Measurements from ENCODE around the gene CD1C.
"Not testable (repeated sequence)": the region's sequence is repeated elsewhere in the genome, so short reads cannot be mapped to it uniquely, and the experiment has no call there.

The CD1C gene

DNA sequence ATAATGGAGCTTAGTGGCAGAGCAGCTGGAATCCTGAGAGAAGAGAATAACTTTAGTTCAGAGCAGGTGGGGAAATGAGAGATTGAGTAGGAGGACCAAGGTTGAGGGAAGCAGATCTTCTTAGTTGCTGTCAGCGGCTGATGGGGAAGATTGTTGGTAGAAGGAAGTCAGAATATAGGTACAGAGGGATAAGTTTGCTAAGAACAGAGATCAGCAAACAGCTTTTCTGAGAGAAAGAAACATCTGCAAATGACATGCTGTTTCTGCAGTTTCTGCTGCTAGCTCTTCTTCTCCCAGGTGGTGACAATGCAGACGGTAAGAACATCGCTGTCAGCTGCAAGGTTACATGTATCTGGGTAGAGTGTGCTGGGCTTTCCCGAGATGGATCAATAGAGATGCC lies at the start of gene CD1C:
Gene CD1C (plus strand): TSS at position 113 of the 400 bp plus-strand sequence. CDS start 142 bp downstream, at position 255.
- DNase-seq (ENCODE audit: low read depth in 2 of 2), result no peak

DNA sequence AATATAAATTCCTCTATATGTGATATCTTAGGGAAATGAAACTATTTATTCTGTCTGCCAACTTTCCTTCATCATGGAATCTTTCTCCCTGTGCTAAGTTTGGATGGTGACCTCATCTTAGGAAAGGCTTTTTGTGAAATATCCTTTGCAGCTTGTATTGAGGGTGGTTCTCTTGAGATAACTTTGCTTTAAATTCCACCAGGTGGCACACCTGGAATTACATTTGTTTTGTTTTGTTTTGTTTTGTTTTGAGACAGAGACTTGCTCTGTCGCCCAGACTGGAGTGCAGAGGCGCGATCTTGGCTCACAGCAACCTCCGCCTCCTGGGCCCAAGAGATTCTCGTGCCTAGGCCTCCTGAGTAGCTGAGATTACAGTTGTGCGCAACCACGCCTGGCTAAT lies 43.1 kb upstream of the CD1C start:
- no peak for DNase-seq (ENCODE audit: low read depth in 2 of 2)

DNA sequence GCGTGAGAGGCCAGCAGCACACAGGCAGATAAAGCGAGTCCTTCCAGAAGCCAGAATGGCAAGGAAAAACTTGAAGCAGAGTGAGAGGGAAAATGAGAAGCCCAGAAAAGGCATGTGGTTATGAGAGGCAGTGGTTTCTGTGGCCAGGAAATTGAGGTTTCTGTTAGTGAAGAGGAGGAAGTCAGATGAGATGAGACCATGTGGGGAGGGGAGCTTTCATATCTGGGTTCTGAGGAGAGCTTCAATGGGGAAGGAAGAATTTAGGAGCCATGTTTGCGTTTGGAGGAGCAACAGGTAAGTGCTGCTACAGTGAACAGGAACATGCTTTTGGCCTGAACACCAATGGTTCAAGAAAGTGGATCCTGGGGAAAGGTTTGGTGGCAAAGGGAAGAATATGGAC lies 41.6 kb upstream of the CD1C start:
- no peak for DNase-seq (ENCODE audit: low read depth in 2 of 2)

DNA sequence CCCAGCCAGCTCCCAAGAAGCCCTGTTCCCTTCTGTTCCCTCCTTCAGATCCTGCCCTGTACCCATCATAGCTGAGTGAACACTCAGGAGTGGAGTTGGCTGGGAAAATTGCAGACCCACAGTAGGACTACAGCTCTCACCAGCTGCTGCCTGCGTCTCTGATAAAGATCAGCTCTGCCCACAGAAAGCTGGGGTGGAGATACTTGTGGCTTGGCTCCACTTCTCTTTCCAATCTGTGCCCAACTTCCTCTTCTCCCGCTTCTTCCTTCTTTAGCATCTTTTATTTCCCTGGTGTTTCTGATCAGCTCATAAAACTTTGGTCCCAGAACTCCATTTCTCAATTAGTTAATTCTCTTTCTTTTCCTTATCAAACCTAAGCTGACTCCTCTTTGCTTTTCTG lies 41.0 kb upstream of the CD1C start:
- no peak for DNase-seq (ENCODE audit: low read depth in 2 of 2)

DNA sequence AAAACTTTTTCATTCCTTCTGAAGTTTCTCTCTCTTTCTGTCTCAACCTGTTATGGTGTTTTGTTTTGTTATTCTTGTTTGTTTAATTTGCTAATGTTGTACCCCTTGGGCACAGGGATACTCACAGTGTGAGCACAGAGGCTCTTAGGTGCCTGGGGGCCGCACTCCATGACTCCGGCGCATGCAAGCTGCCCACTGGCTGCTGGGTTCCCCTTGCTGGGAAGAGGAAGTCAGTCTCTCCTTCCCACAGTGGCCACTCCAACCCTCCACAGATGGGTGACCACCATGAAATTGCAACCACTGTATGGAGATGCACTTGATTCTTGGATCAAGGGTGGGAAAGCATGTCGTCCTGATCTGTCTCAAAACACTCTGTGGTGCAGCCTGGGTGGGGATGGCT lies 40.1 kb upstream of the CD1C start:
- no peak for DNase-seq (ENCODE audit: low read depth in 2 of 2)

DNA sequence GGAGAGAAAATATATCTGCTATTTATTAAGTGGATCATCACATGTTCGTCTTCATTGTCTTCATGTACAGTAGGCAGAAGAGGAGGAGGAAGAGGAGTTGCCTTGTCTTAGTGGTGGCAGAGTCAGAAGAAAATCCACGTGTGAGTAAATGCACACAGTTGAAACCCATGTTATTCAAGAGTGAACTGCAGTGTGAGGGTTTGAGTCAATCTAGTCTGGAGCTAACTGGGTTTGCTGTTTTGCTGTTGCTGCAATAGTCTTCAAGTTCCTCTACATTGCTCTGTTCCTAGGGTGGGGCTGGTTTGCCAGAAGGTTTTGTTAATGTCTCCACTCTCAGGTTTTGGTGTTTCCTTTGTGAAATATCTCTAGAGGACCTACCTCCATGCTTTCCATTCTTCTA lies 38.6 kb upstream of the CD1C start:
- DNase-seq (ENCODE audit: low read depth in 2 of 2), result no peak

DNA sequence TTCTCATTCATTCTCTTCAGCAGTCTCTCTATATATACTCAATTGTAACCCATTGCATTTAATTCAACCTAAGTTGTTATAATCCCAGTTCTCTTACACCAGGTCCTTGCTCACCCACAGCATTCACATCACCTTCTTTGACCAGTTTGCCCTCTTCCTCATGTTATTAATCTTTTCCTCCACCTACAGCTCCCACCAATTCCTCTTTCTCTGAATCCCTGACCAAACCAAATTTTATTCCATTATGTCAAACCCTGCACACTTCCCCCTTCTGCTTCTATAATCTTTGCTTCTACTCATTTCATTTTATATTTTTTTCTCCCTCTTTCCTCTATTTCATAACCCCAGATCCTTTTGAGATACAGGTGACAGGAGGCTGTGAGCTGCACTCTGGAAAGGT lies 34.1 kb upstream of the CD1C start:
- no peak for DNase-seq (ENCODE audit: low read depth in 2 of 2)

DNA sequence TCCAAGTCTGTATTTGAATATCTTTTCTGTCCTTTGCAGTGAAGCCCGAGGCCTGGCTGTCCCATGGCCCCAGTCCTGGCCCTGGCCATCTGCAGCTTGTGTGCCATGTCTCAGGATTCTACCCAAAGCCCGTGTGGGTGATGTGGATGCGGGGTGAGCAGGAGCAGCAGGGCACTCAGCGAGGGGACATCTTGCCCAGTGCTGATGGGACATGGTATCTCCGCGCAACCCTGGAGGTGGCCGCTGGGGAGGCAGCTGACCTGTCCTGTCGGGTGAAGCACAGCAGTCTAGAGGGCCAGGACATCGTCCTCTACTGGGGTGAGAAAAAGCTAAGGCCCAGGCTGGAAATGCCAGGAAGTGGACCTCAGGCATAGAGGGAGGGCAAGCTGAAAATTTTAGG lies 33.0 kb upstream of the CD1C start:
- DNase-seq (ENCODE audit: low read depth in 2 of 2), result not testable (repeated sequence)

DNA sequence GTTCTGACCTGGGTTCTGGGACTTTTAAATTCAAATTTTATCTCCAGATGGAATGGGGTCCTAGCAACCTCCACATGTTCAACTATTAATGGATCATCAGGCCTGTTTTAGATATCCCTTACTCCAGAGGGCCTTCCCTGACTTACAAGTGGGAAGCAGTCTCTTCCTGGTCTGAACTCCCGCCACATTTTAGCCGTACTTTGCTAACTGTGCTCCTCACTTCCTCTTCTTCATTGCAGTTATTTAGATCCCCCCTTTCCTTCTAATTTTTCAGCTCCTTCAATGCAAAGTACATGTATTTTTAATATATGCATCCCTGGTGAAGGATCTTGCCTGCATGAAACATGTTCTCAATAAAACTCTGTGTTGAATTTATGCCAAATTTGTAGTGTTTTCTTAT lies 31.8 kb upstream of the CD1C start:
- no peak for DNase-seq (ENCODE audit: low read depth in 2 of 2)

DNA sequence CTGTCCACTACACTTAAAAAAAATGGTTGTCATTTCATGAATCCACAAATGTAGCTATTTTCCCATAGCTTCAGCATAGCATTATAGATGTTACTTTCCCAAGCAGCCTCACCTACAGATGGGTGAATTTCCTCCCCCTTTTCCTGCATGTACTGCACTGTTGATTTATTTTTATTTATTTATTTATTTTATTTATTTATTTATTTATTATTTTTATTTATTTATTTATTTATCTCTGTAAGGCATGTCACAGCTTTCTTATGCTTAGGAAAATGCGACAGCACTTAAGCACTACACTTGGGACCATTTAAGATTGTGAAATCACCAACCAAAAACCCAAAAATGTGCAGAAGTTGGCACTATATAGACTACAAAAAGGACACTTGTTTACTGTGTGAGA lies 30.6 kb upstream of the CD1C start:
- no peak for DNase-seq (ENCODE audit: low read depth in 2 of 2)

DNA sequence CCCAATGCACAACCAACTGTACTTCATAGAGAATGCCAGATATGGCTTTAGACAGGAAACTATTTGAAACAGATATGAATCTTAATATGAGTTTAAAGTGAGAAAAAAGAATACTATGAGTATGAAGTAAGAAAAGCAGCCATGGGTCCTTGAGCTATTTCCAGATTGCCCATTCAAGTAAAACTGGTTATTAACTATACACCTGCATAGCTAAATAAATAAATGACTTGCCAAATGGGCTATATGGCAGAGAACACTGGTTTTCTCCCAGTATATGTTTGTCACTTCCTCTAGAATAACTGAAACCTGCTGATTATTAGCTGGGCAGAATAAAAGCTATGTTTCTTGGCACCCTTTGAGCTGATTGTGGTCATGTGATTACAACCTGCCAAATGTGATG lies 17.0 kb upstream of the CD1C start:
- no peak for DNase-seq (ENCODE audit: low read depth in 2 of 2)

DNA sequence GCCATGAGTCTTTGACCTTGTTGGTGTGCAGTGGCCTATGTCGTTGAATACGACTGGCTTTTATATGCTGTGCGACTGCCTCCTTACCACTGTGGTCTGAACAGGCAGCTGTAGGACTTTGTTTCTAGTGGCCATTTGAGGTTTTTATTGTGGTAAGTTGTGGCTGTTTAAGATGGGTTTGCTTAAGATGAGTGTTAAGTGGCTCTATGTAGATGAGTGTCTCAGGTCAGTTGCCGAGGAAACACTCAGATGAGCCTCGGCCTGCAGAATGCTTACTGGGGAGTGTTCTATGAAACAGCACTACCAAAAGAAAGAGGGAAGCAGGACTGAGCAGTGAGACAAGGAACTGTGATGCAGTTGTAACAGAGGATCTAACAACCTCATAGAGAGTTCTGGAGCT lies 14.9 kb upstream of the CD1C start:
- no peak for DNase-seq (ENCODE audit: low read depth in 2 of 2)

DNA sequence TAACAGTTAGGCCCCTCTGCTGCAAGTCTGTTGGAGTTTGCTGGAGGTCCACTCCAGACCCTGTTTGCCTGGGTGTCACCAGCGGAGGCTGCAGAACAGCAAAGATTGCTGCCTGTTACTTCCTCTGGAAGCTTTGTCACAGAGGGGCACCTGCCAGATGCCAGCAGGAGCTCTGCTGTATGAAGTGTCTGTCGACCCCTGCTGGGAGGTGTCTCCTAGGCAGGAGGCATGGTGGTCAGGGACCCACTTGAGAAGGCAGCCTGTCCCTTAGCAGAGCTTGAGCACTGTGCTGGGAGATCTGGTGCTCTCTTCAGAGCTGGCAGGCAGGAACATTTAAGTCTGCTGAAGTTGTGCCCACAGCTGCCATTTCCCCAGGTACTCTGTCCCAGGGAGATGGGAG lies 7.3 kb upstream of the CD1C start:
- DNase-seq (ENCODE audit: low read depth in 2 of 2), result not testable (repeated sequence)

DNA sequence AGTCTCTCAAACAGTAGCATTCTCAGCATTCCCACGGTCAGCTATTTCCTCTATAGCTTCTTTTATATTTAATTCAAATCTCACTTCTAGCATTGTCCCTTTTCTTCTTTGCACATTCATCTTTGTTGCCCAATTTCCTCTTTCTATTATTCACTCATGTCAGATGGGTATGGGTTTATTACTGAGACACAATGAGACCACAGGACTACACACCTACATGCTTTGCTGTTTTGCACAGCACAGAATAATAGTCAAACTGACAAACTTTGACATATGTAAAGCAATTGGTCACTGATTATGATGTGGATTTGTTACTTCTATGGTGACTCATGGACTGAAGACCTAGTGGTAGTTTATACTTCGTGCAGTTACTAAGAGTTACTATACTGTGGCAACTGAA lies 5.8 kb upstream of the CD1C start:
- DNase-seq (ENCODE audit: low read depth in 2 of 2), result no peak

DNA sequence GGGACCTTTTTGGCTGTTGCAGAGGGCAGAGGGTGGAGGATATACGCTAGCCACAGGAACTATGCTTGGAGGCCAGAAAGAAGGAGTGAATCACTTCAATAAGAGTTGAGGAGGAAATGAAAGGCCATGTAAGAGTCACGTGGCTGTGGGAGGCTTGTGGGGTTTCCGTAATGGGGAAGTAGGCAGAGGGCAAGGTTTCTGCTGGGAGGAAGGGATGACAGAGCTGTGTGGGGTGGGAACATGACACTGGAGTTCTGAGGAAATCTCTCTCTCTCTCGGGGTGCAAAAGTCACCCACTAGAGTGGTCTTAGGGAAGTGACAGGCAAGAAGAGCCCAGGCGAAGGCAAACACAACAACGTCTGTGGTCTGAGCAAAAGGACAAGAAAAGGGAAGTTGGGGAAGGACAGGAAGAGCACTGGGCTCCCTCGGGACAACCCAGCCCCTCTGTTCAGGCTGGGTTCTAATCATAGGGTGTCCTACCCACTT lies 3.9 kb upstream of the CD1C start:
- no peak for DNase-seq (ENCODE audit: low read depth in 2 of 2)

DNA sequence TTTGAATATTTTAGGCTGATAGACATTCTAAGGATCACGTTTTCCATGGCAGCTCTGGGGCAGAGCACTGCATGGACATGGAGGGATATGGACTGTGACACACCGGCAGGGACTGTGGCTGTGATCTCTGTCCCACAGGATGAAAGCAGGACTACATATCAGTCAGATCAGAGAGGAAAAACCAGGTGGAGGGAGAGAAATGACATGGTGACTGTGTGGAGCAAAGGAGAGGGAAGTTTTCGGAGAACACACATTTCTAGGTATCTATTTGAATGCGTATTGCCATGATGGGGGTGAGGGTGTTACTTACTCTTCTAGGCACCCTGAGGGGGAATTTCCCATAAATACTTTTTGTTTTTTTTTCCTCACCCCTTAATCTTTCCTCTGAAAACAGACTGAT lies 3.2 kb upstream of the CD1C start:
- DNase-seq (ENCODE audit: low read depth in 2 of 2), result no peak

DNA sequence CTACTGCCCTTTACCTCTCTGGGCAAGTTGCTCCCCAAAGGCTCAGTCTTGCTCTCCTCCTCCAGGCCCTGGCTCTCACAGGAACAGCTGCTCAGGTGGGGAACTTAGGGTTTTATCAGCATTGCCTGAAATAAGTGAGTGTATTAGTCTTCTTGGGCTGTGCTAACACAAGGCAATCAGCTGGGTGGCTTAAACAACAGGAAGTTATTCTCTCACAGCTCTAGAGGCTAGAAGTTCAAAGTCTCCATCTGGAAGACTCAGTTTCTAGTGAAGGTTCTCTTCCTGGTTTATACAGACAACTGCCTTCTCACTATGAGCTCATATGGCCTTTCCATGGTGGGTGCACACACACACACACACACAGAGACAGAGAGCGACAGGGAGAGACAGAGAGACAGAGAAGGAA lies 2.8 kb upstream of the CD1C start:
- DNase-seq (ENCODE audit: low read depth in 2 of 2), result no peak

DNA sequence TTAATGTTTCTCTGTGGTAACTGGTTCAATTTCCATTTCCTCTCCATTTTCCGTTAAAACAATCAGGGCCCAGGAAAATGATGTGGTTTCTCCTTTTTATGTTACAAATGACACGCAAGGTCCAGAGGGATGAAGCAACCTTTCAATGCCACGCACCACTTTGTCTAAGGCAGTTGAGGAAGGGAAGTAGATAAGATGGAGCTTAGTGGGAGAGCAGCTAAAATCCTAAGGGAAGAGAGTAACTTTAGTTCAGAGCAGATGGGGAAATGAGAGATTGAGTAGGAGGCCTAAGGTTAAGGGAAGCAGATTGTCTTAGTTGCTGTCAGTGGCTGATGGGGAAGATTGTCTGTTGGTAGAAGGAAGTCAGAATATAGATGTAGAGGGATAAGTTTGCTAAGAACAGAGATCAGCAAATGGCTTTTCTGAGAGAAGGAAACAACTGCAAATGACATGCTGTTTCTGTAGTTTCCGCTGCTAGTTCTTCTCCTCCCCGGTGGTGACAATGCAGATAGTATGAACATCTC lies 660 bp downstream of the CD1C start:
- DNase-seq (ENCODE audit: low read depth in 2 of 2), result no peak

DNA sequence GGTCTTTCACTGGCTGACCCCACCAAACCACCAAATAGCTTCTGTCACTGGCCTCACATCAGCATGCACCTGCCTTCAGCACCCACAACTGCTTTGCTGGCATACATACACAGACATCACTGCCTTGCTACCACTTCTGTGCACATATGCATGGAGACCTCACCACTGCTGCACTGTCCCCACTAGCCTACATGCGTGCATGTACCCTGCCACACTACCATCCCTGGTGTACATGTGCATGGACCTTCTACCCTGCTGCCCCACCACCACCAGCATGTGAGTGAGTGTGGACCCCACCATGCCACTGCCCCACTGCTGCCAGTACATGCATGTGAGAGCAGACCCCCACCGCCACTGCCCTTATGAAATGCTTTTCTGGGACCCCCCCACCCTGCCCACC lies 6.1 kb downstream of the CD1C start:
- DNase-seq (ENCODE audit: low read depth in 2 of 2), result no peak

DNA sequence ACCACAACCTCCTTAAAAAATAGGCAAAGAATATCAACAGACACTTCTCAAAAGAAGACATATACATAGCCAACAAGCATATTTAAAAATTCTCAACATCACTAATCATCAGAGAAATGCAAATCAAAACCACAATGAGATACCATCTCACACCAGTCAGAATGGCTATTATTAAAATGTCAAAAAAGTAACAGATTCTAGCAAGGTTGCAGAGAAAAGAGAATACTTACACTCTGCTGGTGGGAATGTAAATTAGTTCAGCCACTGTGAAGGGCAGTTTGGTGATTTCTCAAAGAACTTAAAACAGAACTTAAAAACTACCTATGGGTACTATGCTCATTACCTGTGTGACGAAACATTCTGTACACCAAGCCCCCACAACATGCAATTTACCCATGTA lies 20.9 kb downstream of the CD1C start:
- DNase-seq (ENCODE audit: low read depth in 2 of 2), result no peak

DNA sequence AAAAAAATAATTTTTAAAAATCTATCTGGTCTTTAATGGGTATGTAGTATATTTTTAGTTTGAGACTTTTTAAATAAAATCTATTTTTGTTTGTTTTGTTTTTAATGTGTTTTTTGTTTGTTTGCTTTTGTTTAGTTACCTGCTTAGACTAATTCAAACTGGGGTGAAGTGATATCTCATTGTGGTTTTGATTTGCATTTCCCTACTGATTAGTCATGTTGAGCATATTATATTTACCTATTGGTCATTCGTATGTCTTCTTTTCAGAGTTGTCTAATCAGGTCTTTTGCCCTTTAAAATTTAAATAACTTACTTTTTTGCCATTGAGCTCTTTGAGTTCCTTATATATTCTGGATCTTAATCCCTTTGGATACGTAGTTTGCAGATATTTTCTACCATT lies 21.3 kb downstream of the CD1C start:
- no peak for DNase-seq (ENCODE audit: low read depth in 2 of 2)

DNA sequence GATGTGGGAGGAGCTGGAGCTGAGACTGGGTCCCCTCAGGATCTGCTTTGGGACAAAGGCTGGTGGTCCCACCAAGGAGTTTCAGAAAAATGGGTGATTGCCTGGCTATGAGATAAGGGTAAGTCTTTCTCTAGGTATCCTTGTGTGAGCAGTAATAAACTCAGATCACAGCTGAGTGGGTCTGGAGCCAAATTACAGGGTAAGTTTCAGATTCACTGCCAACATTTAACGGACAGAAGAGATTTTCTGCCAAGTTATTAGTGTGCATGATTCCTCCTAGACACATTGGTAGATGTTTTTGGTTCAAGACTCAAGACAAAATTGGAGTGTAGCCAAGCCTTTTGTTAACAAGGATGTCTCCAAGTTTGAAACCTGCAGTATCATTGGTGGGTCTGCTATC lies 34.1 kb downstream of the CD1C start:
- DNase-seq (ENCODE audit: low read depth in 2 of 2), result no peak

DNA sequence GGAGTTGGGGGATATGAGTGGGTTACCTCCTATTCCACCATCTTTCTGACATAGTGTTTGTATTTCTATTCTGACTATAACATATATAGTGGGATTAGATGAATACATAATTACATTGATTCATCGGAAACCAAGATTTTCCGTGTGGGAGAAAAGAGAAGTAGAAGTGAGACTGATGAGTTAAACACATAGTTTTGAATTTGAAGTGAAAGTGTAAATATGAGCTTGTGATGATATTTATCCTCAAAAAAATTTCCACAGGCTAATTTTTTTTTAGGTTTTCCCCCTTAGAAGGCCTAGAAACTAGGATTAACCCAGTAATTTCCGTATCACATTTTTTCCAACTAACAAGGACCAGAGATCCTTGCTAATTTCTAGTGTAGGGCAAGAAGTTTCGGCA lies 34.7 kb downstream of the CD1C start:
- DNase-seq (ENCODE audit: low read depth in 2 of 2), result no peak

DNA sequence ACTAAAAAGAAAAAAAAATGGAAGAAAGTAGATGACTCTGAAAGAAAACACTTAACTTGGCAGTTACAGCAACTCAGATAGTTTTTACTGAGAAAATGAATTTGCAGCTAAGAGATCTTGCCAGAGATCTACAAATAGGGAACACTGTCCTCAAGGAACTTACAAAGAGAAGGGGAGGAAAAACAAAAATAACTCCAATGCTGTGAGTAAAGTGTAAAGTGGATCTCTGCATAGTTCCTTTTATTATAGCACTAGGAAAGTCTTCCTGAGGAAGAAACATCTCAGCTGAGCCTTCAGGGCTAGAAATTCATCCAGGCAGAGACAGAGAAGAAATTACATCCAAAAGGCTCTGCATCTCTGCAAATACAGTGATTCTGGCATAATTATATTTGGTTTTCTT lies 37.8 kb downstream of the CD1C start:
- DNase-seq (ENCODE audit: low read depth in 2 of 2), result no peak

DNA sequence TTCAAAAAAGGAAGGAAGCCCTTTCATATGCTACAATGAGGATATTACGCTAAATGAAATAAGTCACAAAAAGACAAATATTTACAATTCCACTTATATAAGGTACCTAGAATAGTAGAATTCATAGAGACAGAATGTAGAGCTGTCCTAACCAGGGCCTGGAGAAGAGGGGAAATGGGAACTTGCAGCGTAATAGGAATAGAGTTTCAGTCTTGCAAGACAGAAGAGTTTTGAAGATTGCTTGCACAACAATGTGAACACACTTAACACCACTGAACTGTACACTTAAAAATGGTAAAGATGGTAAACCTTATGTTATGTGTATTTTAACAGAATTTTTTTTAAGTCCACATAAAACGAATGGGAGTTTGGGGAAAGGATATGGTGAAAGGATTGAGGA lies 38.7 kb downstream of the CD1C start:
- no peak for DNase-seq (ENCODE audit: low read depth in 2 of 2)
